ENCODE measurements around the gene WAPL.

GRCh38 chr10:86481761-86482160 lies 39.8 kb downstream of the WAPL start:
- TF ChIP-seq CTCF (conservative IDR thresholded peaks at IDR 0.05; ENCODE audit: low read depth, low read length) (no peak), EZH2 (IDR thresholded peaks at IDR 0.05; ENCODE audit: borderline replicate concordance, low read depth, low read length, poor library complexity, severe bottlenecking) (no peak)
